GM19468 (cell line): ENCODE data around the gene WASL.
"Not testable (repeated sequence)": the region's sequence is repeated elsewhere in the genome, so short reads cannot be mapped to it uniquely, and the experiment has no call there.

ENCODE experiments used
- ATAC-seq: cut with Tn5 transposase; IDR thresholded peaks from one replicate; pipeline ENCODE4 v1.9.1; 2021; ENCODE audit warnings: mild to moderate bottlenecking, moderate library complexity, moderate number of reproducible peaks; ENCODE audit not compliant: unreplicated experiment; ENCODE audit errors: extremely low read depth

The WASL gene

GRCh38 chr7:123737168-123737674 is 11.6 kb downstream of the WASL start:
- ATAC-seq: not testable (repeated sequence)

GRCh38 chr7:123735539-123735938 is 13.3 kb downstream of the WASL start:
- no peak for ATAC-seq

- no peak for ATAC-seq
Observed at GRCh38 chr7:123734498-123734897, 14.3 kb downstream of the WASL start.

- no peak for ATAC-seq
Observed at GRCh38 chr7:123732413-123733091, 16.3 kb downstream of the WASL start.

- ATAC-seq: no peak
Observed at GRCh38 chr7:123729218-123729578, 19.6 kb downstream of the WASL start.

- ATAC-seq: no peak
Observed at GRCh38 chr7:123727071-123727837, 21.5 kb downstream of the WASL start.

GRCh38 chr7:123725586-123726171 is 23.1 kb downstream of the WASL start:
- ATAC-seq: no peak

GRCh38 chr7:123724817-123725253 is 24.0 kb downstream of the WASL start:
- no peak for ATAC-seq

- ATAC-seq: no peak
Observed at GRCh38 chr7:123723913-123724312, 24.9 kb downstream of the WASL start.

- not testable (repeated sequence) for ATAC-seq
Observed at GRCh38 chr7:123720527-123720926, 28.3 kb downstream of the WASL start.

GRCh38 chr7:123719197-123719721 is 29.5 kb downstream of the WASL start:
- no peak for ATAC-seq

- ATAC-seq: no peak
Observed at GRCh38 chr7:123718773-123719172, 30.0 kb downstream of the WASL start.

- ATAC-seq: no peak
Observed at GRCh38 chr7:123717689-123718088, 31.1 kb downstream of the WASL start.

- no peak for ATAC-seq
Observed at GRCh38 chr7:123716877-123717276, 31.9 kb downstream of the WASL start.

- ATAC-seq: no peak
Observed at GRCh38 chr7:123715799-123716198, 33.0 kb downstream of the WASL start.

- ATAC-seq: no peak
Observed at GRCh38 chr7:123715198-123715597, 33.6 kb downstream of the WASL start.

GRCh38 chr7:123714296-123715080 is 34.3 kb downstream of the WASL start:
- no peak for ATAC-seq

GRCh38 chr7:123712619-123713018 is 36.2 kb downstream of the WASL start:
- ATAC-seq: no peak

GRCh38 chr7:123711832-123712293 is 36.9 kb downstream of the WASL start:
- no peak for ATAC-seq

- ATAC-seq: no peak
Observed at GRCh38 chr7:123710683-123711082, 38.1 kb downstream of the WASL start.
